NCI-H2081 treated with DMSO at 0.1 percent for 48 hours (cell line): ENCODE measurements around the gene ENOX1.

Experiments used
- DNase-seq: peaks from one replicate; lab custom pipeline; 2025; lab: John Stamatoyannopoulos, UW

The ENOX1 gene

DNA sequence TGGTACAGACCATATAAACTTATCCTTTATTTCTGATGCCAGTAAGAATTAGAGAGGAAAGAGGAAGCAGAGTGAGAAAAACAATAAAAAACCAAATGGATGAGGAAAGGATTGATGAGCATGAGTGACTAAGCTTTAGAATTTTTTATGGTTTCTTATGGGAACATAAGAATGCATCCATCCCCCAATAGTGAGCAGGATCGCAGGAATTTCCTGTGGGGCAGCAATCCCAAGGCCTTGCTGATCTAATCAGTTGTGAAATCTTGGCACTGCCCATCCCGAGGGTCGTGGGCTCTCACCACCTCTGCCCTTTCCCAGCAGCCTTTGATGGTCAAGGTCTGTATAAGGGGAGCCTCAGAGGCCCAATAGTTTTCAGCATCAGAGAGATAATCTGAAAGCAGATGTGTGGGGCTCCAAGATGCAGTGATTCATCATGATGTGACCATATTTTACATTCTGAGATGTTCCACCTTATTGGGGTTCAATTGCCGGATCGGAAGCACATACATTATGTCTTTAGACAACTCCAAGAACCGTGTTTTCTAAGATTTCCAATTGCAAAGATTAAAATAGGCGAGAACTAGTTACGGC, 541.3 kb downstream of the ENOX1 start:
- no peak for DNase-seq

DNA sequence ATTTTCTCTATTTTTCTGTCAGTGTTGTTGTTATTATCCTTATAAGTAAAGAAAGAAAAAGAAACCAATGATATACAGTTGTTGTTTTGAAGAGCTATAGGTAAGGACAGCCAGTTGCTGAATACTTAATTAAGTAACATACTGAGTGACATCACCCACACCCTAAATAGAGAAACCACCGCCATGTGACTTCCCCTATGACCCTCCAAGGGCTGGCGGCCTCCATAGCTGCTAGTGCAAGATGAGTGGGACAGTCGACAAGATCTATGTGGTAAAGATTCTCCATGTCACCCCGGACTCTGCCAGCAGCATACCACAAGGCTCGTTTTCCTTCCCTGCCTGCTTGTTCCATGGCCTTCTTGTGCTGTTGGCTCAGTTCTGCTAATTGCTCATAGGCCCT, 542.3 kb downstream of the ENOX1 start:
- no peak for DNase-seq

GRCh38 chr13:43243711-43244110, 543.1 kb downstream of the ENOX1 start:
- no peak for DNase-seq

GRCh38 chr13:43242040-43242439, 544.7 kb downstream of the ENOX1 start:
- DNase-seq, result no peak

DNA sequence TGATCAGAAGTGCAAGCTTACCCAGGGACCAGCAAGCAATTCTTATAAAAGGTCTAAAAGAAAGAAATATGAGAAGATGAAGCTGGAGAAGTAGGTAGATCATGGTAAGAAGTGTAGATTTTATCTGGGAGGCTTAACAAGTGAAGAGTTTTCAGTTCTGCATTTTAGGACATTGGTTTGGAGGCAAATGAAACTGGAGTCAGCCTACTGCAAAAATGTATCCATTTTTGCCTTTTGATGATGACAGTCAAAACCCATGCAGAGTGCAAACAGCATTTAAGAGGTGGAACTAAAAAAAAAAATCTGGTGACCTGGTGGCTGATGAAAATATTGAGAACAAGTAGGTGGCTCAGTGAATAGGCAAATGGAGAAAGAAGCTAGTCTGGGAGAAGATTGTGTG, 546.5 kb downstream of the ENOX1 start:
- no peak for DNase-seq

DNA sequence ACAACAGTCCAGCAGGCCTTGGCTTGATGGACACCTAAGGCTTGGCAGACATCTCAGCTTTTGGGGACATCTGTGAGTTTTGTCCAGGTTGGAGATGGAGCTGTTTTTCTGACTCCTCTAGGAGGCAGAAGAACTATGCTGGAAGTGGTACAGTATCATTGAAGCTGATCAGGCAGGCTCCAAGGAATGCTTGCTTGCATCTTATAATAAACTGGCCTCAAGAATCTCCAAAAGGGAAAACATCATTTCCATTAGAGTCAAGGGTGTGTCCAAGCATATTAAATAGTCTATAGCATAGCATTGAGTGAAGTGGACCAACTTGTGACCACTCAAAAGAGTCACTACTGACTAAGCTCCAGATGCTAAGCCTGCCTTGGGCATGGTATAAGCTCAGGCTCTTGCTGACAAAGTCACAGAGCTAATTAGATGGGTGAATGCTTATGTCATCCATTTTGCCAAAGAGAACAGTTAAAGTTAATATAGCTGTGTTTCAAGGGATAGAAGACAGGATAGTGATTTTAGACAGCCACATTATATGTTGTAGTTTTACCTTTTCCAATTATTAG, 547.4 kb downstream of the ENOX1 start:
- DNase-seq, result no peak

- DNase-seq, result no peak
These were observed 548.3 kb downstream of the ENOX1 start for GRCh38 chr13:43238341-43239083.

GRCh38 chr13:43237616-43238015, 549.2 kb downstream of the ENOX1 start:
- no peak for DNase-seq

- DNase-seq, result no peak
These were observed 551.7 kb downstream of the ENOX1 start for GRCh38 chr13:43235028-43235427.

GRCh38 chr13:43232873-43233265, 553.9 kb downstream of the ENOX1 start:
- DNase-seq, result no peak

- DNase-seq, result no peak
These were observed 554.5 kb downstream of the ENOX1 start for GRCh38 chr13:43232144-43232872.

DNA sequence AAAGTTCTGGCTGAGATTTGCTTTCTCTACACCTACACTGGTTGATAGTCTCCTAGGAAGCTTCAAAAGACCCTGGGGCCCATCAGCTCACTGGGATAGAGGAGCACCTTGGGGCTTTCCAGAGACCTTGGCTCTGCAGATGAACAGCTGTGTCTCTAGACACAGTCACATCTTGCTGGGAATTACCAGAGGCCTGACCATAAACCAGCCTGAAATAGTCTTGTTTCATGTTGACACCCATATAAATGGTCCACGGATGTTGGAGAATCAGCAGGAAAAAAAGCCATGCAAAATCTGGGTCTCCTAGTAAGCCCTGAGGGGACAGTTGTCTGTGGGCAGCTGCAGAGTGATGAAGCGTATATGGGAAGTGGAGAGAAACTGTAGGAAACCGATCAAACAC, 555.8 kb downstream of the ENOX1 start:
- DNase-seq, result no peak

GRCh38 chr13:43229506-43229905, 557.3 kb downstream of the ENOX1 start:
- no peak for DNase-seq

GRCh38 chr13:43227721-43228120, 559.1 kb downstream of the ENOX1 start:
- DNase-seq, result no peak

- DNase-seq, result no peak
These were observed 563.6 kb downstream of the ENOX1 start for GRCh38 chr13:43223216-43223615.

DNA sequence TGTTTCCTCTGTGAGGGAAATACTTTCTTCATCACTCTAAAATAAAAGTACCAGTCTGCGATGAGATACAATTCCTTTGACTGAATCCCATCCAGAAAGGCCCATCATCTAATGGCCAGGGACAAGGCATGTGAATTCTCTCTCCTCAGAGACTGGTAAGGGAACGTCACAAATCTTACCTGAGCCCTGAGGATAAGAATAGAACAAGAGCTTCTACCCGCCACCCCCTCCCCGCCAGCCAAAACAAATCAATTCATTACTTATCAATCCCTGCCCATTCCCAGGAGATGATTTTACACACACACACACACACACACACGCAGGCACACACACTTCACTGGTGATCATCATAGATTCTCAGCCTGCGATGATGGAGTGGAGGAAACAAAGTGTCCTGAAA, 564.7 kb downstream of the ENOX1 start:
- no peak for DNase-seq

GRCh38 chr13:43221611-43222010, 565.2 kb downstream of the ENOX1 start:
- no peak for DNase-seq

GRCh38 chr13:43220873-43221595, 565.7 kb downstream of the ENOX1 start:
- DNase-seq, result no peak

- no peak for DNase-seq
These were observed 572.6 kb downstream of the ENOX1 start for GRCh38 chr13:43214124-43214523.

GRCh38 chr13:43206838-43207237, 579.9 kb downstream of the ENOX1 start:
- no peak for DNase-seq

GRCh38 chr13:43205416-43205815, 581.4 kb downstream of the ENOX1 start:
- DNase-seq, result no peak

- DNase-seq, result no peak
These were observed 582.2 kb downstream of the ENOX1 start for GRCh38 chr13:43204591-43204990.
